Spleen (tissue), 7 donors: ENCODE data around the gene ARHGAP25.

Source experiments
- POLR2A ChIP-seq, 3 donors: fragments of 450-650 bp; IDR thresholded peaks; one replicate each; pipeline ENCODE4 v1.5.1; 2017; ENCODE audit warnings: antibody characterized with exemption in 3 of 3, mild to moderate bottlenecking in 1 of 3
- TF ChIP-seq, protein P1 (sequence below), 11 experiments: fragments of 200-600 bp in 7 of 11; fragments of 450-650 bp in 4 of 11; sonication (generic) in 4 of 11; IDR thresholded peaks in 8 of 11; conservative IDR thresholded peaks in 3 of 11; 1 replicate in 7 of 11; 2 replicates in 4 of 11; pipeline versions ENCODE4 v1.4.0 to v1.8.0; 2016 to 2021; ENCODE audit warnings: antibody characterized with exemption in 11 of 11, inconsistent platforms in 4 of 11, mild to moderate bottlenecking in 1 of 11
- donor health status: DM: no; HTN: no; CAD: no; lungs with moderate emphysema.
- donor health status: DM: no; HTN: no; CAD: no.
- donor health status: DM: no; HTN: no; CAD: no.

DNA sequence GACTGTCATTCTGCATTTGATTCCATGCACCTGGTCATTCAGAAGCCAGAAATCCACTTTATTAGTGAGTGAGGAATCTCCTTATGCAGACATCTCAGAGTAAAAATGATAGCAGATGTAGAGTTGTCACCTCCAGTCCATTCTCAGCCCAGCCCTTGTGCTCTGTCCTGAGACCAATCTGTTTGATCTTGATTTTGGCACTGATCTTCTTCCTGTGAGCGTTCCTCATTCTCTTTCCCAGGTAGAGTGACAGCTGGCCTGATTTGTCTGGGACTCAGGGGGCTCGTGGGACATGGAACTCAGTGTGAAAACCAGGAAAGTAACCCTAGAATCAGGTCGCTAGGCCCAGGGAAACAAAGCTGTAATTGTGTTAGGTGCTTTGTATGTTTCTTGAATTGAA is 8.9 kb downstream of the ARHGAP25 start:
- TF ChIP-seq, protein P1, sequence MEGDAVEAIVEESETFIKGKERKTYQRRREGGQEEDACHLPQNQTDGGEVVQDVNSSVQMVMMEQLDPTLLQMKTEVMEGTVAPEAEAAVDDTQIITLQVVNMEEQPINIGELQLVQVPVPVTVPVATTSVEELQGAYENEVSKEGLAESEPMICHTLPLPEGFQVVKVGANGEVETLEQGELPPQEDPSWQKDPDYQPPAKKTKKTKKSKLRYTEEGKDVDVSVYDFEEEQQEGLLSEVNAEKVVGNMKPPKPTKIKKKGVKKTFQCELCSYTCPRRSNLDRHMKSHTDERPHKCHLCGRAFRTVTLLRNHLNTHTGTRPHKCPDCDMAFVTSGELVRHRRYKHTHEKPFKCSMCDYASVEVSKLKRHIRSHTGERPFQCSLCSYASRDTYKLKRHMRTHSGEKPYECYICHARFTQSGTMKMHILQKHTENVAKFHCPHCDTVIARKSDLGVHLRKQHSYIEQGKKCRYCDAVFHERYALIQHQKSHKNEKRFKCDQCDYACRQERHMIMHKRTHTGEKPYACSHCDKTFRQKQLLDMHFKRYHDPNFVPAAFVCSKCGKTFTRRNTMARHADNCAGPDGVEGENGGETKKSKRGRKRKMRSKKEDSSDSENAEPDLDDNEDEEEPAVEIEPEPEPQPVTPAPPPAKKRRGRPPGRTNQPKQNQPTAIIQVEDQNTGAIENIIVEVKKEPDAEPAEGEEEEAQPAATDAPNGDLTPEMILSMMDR (IDR thresholded peaks at IDR 0.05 in 8 of 11, conservative IDR thresholded peaks at IDR 0.05 in 3 of 11), result no peak
- no peak for TF ChIP-seq POLR2A (IDR thresholded peaks at IDR 0.05)
